ENCODE results near the gene STRIP1.

STRIP1 gene

DNA sequence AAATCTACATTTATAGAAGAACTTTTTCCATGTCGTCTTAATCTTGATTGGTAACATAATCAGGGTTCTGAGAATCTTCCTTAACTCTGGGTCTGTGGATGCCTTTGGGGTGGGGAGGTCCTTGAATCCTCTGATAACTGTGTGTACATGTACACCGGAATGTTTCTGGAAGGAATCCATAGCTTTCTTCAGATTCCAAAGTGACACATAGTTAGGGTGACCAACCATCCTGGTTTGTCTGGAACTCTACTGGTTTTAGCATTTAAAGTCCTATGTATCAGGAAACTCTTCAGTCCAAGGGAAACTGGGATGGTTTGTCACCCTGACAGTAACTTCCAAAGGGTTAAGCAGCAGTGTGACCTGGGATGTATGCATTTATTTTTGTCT, 16.8 kb downstream of the STRIP1 start:
- DNase-seq: no peak

DNA sequence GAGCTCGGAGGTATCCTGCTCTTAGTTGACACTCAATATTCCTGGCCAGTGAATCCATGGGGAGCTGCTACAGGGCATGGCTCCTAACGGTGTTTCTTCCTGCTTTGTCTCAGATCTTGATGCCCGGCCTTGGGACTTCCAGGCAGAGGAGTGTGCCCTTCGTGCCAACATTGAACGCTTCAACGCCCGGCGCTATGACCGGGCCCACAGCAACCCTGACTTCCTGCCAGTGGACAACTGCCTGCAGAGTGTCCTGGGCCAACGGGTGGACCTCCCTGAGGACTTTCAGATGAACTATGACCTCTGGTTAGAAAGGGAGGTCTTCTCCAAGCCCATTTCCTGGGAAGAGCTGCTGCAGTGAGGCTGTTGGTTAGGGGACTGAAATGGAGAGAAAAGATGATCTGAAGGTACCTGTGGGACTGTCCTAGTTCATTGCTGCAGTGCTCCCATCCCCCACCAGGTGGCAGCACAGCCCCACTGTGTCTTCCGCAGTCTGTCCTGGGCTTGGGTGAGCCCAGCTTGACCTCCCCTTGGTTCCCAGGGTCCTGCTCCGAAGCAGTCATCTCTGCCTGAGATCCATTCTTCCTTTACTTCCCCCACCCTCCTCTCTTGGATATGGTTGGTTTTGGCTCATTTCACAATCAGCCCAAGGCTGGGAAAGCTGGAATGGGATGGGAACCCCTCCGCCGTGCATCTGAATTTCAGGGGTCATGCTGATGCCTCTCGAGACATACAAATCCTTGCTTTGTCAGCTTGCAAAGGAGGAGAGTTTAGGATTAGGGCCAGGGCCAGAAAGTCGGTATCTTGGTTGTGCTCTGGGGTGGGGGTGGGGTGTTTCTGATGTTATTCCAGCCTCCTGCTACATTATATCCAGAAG, 19.4 kb downstream of the STRIP1 start:
- DNase-seq: peak; percentile 58 to 67

DNA sequence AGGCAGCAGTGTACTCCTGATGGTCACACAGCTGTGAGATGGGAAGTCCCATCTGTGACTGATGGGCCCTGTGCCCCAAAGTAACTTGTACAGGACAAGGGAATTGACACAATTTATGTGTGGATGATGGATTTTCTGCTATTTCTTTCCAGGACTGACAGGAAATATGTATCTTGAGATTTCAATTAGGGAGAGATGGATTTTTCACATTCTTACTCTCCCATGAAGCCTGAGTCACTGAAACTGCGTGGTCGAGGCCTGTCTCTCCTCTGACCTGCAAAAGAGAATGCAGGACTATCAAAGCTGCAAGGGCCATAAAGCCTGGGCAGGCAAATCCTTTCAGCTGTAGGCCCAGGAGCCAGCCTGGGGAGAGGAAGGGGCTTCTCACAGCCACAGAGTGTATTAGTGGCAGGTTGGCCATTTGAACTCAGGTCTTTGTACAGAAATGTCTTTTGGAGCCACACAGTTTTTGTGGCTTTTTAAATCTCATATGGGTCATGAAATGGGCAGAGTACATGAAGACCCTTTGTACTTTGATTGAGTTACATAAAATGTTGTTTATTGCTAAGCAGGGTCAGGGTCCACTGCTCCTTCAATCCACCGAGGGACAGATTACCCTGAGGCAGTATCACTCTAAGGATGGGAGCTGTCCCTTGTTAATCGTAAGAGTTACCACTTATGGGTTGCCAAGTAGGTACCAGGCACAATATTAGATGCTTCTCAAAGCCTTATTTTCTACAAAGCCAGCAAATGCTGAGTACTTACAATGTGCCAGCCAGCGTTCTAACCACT, 21.3 kb downstream of the STRIP1 start:
- no peak for DNase-seq

DNA sequence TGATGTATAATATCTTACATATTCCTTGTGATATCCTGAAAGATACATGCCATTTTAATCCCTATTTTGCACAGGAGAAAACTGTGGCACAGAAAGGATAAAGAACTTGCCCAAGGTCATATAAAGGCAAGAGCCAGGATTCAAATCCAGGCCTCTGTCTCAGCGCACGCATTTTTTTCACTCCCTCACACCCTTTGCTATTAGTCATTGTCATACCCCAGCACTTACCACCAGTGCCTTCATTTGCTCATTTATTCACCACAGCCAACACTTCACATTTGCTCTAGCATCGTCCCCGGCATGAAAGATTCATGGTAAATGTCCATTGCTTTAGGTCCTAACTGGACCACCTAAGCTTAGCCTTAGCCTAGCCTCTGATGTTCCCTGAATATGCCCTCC, 21.9 kb downstream of the STRIP1 start:
- no peak for DNase-seq

DNA sequence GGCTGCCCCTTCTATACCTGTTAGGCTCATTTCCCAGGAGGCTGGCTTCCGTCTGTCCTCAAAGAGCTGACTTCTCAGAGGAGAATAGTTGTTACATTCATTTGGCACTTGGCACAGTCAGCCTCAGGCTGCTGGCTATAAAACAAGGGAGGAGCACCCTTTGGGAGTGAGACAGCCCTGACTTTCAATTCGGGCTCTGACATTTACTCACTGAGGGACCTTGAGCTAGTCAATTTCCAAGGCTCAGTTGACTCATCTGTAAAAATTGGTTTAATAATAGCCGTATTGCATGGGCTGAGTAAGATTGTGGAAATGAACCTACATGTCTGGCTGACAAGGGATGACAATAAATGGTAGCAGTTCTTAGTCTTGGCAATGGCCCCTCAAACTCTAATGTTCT, 22.4 kb downstream of the STRIP1 start:
- DNase-seq: no peak

DNA sequence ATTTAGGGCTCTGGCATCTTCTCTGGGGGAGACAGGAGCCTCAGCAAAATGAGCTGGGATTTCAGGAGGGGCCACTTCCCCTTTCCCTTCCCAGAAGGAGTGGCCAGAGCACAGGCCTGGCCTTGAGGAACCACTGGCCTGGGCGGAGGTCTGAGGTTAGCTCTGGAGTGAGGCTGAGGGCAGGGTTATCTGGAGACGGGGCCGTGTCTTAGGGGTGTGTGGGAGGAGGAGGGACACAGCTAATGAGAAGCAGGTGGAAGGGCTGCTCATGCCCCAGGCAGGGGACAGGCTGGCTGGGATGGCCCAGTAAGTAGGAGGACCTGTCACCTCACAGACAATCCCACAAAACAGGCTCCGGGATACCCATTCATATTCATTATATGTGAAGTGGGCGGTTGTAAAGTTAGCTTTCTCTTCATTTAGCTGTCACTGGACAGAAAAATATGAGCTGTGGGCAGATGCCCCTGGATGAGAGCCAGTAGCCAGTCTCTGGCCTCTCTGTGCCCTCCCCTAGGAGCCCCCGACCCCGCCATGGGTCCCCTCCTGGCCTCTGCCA, 23.6 kb downstream of the STRIP1 start:
- DNase-seq: no peak

DNA sequence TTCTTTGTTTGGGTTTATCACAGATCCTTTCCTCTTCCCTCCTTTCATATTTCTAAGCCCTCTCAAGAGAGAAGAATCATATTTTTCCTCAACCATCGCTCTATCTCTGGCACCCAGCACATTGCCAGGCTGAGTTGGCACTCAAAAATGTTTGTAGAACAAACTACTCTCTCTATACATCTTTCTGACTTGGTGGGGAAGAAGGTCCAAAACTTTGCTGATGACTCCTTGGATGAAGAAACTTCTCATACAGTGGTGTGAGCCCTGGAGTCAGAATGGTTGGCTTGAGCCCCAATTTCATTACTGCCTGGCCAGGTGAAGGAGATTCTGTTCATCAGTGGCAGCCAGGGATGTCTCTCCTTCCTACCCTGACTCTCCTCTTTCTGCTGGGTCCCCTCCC, 24.2 kb downstream of the STRIP1 start:
- DNase-seq: no peak

DNA sequence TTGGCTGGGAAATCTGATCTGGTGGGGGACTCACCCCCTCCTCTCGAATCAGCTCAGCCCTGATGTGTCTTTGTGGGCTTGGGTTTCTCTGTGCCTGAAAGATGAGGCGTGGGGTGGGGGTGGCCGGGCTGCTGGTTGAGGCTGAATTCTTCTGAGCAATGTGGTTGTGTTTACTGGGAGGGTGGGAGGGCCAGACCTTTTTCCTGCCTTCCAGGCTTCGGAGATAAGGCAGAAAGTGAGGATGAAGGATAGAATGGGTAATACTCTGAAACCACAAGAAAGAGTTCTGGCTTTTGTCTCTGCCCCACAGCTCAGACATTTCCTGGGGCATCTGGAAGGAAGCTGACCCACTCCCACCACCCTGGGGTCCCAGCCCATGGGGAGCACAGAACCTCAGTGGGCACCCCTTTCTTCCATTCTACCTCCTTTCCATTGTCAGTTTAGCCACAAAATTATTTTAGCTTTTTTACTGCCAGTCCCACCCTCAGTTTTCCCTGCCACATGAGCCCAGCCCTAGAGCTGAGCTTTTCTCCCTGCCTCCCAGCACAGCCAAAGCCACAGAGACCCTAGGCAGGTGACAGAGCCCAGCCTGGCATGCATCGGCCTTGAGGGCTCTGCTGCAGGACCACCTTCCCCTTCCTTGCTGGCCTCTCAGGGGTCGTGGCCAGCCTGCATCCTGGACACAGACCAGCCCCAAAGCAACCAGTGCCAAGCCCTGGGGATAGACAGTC, 24.9 kb downstream of the STRIP1 start:
- no peak for DNase-seq

DNA sequence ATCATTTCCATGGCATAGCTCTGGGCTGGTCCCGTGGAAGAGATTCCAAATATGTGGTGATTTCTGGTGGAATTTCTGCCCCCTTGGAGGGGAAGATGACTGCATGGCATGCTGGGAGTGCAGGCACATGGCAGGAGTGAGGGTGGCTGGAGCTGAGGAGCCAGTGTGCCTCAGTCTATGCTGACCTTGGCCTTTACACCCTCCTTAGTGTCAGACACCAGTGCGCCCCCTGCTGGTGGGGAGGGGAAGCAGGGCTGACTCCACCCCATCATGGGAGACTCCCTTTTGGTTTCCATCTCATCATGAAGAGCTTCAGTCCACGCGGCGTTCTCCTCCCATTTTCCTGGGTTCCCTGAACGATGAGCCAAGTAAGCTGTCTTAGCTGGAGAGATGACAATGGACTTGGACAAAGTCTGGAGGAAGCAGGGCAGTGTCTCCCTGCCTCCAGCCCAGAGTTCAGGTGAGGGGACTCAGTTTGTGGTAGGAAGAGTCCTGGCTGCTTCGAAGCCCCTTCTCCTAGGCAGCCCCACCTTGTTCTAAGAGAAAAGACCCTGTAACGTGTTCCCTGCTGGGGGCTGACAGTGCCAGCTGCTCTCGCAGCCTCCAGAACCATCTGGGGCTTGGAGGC, 25.7 kb downstream of the STRIP1 start:
- peak; percentile 65 for DNase-seq

DNA sequence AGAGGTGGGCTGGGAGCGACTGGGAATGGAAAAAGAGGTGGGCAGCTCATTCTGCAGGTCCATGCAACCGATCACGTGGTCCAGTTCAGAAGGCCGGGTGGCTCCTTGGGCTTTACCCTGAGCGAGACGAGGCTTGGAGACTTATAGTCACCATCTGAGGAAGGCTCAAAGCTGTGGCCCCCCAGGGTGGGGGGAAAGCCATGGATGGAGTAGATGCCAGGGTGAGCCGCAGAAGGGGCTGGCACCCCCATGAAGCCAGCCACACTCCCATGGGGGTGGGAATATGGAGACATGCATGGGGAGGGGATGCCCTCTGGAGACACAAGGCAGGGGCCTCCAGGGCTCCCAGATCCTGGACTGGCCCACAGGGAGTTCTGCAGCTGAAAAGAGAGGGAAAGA, 26.2 kb downstream of the STRIP1 start:
- DNase-seq: no peak

DNA sequence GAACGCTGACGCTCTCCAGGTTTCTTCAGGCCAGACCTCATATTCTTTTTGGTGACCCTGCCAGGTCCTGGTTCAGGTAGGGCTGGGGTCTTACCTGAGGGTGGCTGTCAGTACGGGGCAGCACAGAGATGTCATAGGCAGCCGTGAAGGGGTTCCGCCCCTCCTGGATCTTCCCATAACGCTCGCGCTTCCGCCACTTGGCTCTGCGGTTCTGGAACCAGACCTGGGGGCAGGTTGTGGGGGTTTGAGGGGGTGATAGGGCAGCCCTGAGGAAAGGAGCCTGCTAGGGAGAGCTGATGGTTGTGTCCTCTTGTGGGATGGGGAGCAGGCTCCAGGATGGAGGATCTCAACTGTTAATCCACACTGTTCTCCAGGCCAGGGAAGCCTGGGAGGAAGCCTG, 26.9 kb downstream of the STRIP1 start:
- DNase-seq: no peak

DNA sequence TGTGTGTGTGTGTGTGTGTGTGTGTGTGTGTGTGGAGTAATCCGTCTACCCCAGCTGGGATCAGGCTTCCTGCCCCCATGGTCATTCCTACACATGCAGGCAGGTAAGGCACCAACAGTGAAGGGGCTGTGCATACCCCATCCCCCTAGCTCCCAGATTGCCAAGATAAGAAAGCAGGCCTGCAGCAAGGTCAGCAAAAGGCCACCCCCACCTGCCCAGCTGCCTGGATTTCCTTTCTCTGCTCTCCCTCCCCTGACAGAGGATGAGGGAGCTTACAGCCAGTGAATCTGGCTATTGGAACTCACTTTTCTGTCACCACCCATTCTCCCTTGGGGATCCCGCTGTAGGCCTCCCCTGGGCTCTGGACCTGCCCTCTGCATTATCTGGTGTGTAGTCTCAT, 28.2 kb downstream of the STRIP1 start:
- DNase-seq: no peak

DNA sequence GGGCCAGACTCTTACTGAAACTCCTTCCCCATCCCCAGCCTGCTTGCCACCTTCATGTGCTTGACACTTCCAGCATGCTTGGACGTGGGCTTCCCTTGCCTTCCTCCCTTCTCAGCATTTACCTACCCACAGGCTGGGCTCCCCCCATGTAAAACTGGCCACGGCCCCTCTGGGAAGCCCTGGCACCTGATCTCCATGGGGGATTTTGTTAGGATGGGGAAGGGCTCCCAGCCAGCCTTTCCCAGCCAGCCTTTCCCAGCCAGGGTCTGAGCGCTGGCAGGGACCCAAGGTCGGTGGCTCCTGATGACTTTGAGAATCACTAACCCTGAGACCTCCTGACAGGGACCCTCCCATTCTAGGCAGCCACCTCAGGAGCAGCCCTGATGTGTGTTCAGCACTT, 29.4 kb downstream of the STRIP1 start:
- DNase-seq: no peak

DNA sequence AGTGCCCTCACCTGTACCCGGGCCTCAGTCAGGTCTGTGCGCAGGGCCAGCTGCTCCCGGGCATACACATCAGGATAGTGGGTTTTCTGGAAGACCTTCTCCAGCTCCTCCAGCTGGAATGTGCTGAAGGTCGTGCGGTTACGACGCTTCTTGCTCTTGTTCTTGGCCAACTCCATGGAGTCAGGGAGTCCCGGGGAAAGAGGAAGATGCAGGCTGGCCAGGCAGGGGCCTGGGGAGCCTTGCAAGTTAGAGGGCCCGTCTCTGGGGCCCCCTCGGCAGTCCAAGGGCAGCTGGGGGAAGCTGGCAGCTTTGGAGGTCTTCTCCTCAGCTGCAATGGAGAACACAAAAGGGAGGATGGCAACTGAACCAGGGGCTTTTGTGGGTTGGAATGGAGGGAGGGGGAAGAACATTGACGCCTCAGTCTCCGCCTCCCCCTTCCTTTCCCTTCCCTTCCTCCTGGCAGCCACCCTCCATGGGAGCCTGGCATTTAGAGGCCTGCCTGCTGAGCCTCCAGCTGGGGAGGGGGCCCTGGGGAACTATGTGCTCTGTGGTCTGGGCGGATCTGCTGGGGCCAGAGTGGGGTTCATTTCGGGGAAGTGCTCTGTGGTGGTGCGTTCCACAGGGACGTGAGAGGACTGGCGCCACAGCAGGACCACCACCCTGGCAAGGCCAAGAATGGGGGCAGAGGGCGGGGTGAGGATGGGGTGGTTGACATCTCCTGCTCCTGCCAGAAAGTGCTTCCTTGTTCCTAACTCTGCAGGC, 30.3 kb downstream of the STRIP1 start:
- DNase-seq: no peak

DNA sequence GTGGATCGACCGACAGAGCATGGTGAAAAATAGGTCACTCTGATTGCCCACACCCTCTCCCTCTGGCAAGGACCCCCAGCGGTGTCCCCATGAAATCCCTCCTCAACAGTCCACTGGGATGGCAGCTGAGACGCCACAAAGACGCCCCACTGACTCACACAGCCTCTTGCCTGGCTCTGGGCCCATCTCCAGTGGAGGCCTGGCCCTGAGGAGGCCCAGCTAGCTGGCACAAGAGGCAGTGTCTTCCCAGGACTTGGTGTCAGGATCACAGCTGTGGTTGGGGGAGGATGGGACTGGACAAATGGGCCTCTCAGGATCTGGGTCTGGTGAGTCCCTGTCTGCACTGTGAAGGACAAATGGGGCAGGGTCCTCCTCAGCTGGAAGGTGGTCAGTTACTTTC, 31.4 kb downstream of the STRIP1 start:
- DNase-seq: no peak

DNA sequence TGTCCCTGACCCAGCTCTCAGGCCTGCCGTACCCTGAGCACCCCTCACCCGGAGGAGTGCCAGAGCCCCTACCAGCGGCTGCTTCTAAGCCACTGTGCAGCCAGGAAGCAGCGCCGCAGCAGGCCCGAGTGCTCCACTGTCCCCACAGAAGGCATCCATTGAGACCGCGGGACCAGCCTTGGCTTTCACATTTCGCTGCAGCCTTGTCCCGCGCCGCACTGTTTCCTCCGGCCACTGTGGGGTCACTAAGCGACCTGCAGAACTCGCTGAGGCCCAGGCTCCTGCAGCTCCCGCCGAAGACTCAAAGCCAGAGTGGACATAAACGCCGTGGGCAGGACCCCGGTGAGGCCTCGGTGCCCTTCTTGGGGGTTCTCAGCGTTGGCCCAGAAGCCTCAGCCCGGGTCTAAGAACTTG, 33.1 kb downstream of the STRIP1 start:
- no peak for DNase-seq

DNA sequence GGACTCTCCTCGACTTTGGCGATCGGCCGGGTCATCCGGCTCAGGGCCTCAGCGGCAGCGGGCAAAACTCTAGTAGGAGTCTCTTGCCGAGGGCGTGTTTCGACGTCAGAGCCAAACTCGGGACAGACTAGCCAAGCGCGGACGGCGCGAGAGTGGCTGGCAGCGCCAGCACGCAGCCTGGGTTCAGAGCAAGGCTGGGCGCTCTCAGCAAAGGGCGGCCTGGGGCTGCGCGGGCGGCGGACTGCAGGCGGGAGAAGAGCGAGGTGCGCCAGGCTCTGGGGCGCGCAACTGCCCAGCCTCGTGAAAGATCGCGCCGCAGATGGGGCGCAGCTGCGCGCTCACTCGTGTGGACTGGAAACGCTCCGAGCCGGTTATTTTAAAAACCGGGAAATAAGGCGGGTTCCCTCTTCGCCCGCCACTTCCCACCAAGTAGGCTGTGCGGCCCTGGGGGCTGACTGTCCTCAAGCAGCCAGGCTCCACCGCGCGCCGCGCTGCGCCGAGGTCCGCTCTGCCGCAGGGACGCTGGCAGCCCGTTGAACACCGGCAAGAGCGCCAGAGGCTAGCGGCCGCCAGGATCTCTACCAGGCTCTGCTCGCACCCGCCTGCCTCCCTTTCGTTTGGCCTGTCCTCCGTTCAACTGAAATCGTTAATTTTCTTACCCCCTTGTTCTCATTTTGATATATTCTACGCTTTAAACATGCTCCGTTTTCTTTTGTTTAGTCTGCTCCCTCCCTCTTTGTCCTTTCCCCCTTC, 33.6 kb downstream of the STRIP1 start:
- no peak for DNase-seq

DNA sequence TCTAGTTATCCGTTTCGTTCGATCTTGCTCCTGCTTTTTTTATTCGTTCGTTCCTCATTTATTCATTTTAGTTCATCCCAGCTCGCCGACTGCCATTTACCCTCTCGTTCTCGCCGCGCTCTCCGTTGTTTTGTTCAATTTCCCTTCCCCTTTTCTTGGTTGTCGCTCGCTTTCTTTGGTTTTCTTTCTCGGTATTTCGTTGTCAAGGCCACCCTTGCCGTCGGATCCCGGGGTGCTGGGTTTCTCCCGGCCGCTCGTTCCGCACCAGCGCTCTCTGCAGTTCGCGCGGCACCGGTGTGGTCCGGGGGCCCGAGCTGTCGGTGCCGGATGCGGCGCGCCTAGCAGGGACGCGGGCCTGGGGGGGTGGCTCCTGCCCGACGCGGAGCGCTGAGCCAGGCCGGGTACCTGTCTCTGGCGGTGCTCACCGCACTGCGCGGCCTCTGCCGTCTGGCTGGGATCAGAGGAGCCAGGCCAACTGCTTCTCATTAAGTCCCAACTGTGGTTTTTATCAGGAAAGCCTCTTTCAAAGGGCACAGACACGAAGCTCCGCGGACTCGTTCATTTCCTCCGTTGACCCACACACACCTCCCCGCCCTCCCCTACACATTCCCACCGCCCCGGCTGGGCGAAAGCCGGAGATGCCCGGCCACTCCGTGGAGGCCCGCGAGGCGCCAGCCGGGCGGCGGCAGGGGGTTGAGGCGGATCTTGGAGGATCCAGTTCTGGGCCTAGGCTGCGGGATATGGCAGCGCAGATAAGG, 34.4 kb downstream of the STRIP1 start:
- no peak for DNase-seq

DNA sequence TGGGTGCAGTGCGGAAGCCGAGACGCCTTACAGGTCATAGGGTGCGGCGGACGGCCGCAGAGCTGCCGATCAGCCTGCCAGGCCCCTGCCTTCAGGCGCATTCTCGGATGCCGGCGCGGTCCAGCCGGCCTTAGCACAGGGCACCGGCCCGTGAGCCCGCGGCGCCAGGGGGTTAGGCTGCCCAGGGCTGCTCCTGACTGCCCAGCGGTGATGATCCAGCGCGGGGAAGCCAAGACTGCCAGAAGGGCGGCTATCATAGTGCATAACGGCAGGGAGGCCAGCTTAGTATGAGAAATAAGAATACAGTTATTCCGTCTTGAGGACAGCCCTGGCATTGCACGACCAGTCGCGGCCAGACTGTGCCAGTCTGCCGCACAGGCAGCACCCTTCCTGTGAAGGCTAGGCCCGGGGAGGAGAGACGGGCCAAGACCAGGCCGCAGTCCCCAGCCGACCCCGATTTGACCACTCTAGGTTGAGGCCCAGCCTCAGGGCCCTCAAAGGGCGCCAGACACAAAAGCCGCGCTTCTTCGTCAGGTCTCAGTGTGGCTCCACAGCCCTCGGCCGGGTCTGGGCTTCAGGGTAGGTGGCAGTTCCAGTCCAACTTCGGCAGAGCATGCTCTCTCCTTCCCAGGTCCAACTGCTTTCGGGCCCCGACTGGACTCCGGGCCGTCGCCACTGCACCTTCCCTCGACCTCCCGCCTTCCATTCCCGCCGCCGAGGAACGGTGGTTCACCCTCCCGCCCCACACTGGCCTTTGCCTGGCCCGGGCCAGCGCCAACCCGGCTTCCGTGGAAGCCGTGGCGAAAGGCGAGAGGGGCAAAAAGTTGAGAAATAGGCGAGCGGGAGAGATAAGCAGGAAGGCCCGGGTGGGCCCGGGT, 35.2 kb downstream of the STRIP1 start:
- DNase-seq: no peak

Measured in activated CD4-positive, alpha-beta T cell treated with anti-CD3 and anti-CD28 coated beads, Interleukin-2, amount 50 U/mL, for 4 hours (primary cell).